HG03460 (cell line): ENCODE measurements around the gene HOXA7.

ENCODE experiments used
- ATAC-seq: cut with Tn5 transposase; IDR thresholded peaks from one replicate; pipeline ENCODE4 v1.9.1; 2021; ENCODE audit not compliant: unreplicated experiment

Gene HOXA7

GRCh38 chr7:27160546-27161213 lies 4.2 kb upstream of the HOXA7 start:
- ATAC-seq: no peak

- no peak for ATAC-seq
Observed at GRCh38 chr7:27160145-27160545, 3.7 kb upstream of the HOXA7 start.

- ATAC-seq: no peak
Observed at GRCh38 chr7:27159266-27160144, 3.0 kb upstream of the HOXA7 start.

DNA sequence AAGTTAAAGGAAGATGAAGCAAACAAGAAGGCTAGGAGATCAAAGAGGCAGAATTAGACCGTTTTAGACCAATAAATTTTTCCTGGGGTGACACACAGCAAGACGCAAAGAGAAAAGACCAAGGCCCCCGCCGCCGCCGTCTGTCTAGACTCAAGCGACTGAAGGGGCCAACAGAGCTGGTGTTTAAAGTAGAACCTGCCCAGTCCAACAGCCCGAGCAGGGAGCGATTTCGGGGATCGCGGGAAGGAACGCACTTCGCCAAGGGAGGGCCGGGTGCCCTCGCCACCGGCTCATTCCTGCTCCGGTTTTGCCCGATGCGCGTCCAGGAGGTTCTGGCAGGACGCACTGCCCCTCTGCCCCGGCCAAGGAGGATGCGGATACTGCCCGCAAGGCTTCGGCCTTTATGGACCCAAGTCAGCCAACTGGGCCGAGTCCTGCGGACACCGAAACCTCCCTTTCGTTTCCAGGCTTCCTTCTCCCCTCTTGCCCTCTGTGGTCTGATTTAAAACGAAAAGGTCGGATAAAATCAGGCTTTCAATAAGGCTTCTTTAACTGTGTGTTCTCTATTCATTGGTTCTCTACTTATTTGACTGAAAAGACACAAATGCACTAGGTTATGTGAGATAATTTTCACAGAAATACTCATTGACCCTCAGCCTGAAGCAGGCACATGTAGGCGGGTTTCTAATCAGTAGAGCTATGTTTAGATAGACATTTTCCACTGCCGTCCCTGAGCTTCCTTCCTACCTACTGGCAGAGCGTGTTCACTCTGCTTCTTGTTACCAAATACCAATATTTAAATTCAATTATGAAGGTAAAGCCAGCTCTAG lies 2.2 kb upstream of the HOXA7 start:
- ATAC-seq: no peak

DNA sequence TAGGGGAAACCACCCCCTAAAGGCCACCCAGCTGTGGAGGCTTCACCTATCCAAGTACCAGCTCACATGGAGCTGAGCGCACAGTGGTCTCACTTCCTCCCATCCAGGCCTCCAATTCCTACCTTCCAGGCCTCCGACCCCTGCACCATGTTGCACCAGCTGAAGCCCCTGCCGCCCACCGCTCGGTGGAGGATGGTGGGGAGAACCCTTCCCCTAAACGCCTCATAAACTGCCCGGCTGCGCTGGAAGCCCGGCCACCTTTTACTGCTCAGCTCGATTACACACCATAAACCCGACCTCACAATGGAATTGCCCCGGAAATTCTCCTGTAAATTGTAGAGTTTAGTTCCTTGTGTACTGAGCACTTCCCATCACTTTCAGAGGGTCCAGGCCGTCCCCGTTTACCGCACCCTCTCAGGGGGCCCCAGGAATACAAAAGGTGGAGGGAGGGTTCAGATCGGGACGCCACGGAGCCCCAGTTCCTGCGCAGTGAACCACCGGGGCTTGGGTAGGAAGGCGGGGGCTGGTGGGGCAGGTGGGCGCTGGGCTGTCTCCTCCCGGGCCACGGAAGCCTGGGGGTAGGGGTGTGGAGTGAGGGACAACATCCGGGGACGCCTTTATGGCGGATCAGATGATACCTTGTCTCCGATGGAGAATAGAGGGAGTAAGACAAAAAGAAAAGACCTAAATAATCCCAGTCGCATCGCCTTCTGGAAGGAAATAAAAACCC lies 1.4 kb upstream of the HOXA7 start:
- ATAC-seq: no peak

GRCh38 chr7:27156916-27157701 lies 634 bp upstream of the HOXA7 start:
- ATAC-seq: no peak

GRCh38 chr7:27155816-27156507 lies 513 bp downstream of the HOXA7 start:
- no peak for ATAC-seq

DNA sequence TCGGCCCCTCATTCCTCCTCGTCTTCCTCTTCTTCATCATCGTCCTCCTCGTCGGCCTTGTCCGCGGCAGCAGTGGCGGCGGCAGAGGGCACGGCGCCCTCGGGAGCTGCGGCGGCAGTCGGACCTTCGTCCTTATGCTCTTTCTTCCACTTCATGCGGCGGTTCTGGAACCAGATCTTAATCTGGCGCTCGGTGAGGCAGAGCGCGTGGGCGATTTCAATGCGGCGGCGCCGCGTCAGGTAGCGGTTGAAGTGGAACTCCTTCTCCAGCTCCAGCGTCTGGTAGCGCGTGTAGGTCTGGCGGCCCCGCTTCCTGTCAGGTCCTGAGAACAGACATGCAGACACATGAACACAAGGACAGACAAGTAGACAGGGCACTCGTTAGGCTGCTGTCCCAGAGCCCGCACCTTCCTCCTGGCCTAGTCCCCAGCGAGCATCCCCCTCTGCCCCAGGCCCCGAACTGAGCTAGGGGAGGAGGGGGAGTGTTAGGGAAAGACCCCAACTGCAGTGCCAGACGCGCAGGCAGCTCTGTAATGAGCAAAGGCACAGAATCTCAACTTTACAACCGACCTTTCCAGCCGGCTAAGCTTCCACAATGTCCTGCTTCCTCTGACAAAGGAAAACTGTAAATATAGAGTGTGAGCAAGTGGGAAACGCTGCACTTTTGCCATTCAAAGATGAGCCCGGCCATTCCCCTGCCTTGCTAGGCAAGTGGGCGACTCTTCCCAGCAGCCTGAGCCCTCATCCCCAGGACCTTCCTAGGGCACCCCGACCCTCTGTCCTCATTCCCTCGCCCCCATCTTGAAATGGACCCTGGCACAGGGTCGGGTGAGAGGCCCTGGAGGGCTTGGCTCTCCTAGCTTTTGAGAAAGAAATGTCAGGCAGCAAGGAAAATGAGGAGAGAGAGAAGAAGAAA lies 1.3 kb downstream of the HOXA7 start:
- ATAC-seq: no peak

- ATAC-seq: no peak
Observed at GRCh38 chr7:27154369-27154768, 2.1 kb downstream of the HOXA7 start.

GRCh38 chr7:27153526-27153925 lies 2.9 kb downstream of the HOXA7 start:
- no peak for ATAC-seq

DNA sequence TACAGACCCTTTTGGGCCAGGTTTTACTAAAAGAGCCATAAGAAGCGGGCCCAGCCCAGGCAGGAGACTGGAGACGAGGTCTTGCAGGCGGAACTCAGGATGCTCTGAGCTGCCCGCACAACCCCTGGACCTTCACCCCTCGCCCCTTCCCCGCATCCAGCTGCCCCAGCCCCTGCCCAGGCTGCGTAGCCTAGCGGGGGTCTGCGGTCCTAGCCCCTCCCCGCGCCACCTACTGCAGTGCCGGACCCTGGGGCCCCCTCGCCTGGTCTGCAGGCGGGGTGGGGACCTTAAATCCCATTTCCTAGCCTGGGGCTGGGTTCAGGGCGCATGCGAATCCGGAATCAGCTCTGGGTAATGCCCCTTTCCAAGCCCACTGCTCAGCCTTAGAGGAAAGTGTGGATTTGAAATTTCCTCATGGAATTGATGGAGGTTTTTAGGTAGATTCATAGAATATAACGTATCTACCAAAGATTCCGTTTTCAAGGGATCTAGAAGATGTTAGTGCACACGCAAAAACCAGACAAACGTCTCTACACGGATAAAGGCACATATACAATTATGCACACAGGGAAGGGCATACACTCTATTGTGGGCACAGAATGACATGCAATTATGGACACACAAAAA lies 3.5 kb downstream of the HOXA7 start:
- no peak for ATAC-seq

DNA sequence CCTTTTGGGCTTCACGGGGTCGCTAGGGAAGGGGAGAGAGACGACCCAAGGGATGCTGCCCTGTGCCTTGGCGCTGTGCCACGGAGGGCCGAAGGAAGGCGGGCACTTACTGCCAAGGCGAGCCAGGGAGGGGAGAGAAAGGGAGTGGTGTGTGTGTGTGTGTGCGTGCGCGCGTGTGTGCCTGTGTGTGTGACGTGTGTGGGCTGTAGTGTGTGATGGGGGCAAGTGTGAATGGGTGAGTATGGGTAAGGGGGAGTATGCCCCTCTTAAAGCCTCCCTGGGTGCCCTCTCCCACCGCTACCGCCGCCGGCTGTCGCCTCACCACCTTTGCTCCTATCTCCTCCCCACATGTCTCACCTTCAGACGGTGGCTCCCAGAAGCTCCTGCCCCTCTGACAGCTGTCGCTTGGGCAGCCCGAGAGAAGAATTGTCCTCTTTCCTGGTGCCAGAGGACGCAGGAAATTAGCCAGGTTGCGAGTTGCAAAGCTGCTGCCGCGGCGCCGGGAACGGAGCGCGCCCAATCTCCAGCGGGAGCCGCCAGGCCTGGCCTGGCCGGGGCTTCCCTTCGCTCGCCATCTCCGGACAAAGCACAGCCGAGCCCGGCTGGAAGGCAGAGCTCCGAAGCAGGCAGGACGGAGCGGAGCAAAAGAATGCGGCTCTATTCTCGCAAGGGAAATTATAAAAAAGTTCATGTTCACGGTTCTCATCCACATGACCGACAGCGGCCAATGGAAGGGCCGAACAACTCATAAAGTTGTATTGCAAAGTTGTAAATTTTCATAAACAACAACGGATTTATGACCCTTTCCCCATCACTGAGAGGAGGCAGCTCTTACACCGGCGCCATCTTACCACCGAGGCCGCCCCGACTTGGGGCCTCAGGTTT lies 4.3 kb downstream of the HOXA7 start, which contains the start of gene HOXA3:
Gene HOXA3, minus strand, starts transcription at position 653 of the 885 bp plus-strand sequence. CDS start 41,943 bp downstream, outside the sequence.
- no peak for ATAC-seq

- no peak for ATAC-seq
Observed at GRCh38 chr7:27151341-27151930, 5.0 kb downstream of the HOXA7 start.

DNA sequence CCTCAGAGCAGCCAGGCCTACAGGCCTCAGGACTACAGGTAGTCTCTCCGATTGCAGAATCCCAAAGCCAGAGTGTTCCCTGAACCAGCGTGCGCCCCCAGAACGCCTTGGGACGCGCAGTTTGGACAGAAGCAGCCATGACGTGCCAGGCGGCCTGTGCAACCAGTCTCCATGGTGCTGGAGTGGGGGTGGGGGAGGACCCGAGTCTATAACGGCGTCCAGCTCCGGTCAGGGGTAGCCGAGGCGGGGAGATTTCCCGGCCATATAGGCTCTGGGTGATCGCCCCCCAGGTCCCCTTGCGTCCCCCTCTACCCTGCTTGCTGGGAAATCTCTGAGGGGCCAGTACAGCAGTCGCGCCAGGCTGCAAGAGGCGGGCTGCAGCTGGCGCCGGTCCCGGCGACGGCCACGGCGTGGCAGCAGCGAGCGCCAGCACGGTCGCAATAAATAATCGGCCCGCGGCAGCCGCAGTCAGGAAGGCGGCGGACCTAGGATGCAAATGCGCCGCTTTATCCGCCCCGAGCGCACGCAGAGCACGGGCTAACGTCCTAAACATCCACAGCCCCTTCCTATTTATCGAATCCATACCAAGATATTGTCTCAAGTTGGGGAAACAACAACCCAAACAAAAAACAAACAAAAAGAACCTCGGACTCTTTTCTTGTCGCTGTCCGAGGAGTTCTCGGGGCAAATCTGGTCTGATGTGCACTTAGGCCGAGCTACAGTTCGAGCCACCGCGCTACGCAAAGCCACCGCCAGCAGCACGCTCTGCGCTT lies 5.7 kb downstream of the HOXA7 start:
- peak; percentile 74 for ATAC-seq

- peak; percentile 13 for ATAC-seq
Observed at GRCh38 chr7:27149842-27150567, 6.5 kb downstream of the HOXA7 start.
